Mucosa of stomach (tissue), 1 donor: Measurements from ENCODE around the gene POLD3.

Source experiments
- H3K27me3 ChIP-seq: one replicate; pipeline ENCODE4 v1.7.0; 2013; ENCODE audit warnings: mild to moderate bottlenecking, low read length; ENCODE audit not compliant: control insufficient read depth, insufficient read depth
- H3K36me3 ChIP-seq: one replicate; pipeline ENCODE4 v1.7.0; 2013; ENCODE audit warnings: low read length; ENCODE audit not compliant: control insufficient read depth, insufficient read depth
- H3K4me1 ChIP-seq: one replicate; pipeline ENCODE4 v1.7.0; 2013; ENCODE audit warnings: mild to moderate bottlenecking, low read length; ENCODE audit not compliant: control insufficient read depth, insufficient read depth
- H3K4me3 ChIP-seq: one replicate; pipeline ENCODE4 v1.7.0; 2013; ENCODE audit warnings: low read length
- H3K9ac ChIP-seq: one replicate; pipeline ENCODE4 v1.7.0; 2013; ENCODE audit warnings: mild to moderate bottlenecking, low read length, moderate library complexity
- H3K9me3 ChIP-seq: one replicate; pipeline ENCODE4 v1.7.0; 2013; ENCODE audit warnings: mild to moderate bottlenecking, low read length, moderate library complexity; ENCODE audit not compliant: control insufficient read depth
- donor health status: Pancreatic carcinoma.

Gene POLD3

DNA sequence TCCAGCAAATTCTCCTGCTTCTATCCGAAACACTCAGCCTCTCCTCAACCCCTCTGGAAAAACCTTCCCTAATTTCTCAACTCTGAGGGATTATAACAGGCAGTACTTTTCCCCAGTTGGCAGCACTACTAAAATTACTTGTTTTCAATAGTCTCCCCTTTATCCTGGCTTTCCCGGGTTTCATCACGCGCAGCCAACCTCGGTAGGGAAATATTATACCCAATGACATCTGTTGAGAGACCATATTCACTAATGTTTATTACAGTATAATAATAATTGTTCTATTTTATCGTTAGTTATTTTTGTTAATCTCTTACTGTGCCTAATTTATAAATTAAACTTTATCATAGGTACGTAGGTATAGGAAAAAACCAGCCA is 330 bp upstream of the POLD3 start:
- Histone ChIP-seq H3K4me3 (peak overlapping the region; percentile 92), H3K27me3 (no peaks in the 10 kb centered on the region), H3K36me3 (no peaks in the 10 kb centered on the region), H3K9ac (peak overlapping the region; percentile 78), H3K4me1 (peaks cover 15% of the 10 kb centered on the region), H3K9me3 (no peaks in the 10 kb centered on the region)

DNA sequence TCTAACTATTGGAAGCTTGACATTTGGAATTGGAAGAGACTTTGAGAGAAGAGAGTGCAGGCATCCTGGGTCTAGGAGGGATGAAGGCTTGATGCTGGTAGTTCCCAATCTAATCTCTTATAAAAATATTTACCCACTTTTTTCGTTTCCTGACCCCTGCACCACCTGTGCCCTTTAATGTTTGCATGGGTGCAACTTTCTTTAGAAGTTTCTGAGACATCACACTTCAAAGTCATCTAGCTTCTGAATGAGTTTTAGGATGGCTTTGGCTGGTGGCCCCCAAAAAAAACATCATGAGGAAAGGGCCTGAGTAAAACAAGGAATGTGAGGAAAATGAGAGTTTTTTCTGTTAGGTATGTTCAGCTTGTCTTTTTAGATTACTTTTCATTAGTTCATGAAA is 1.1 kb downstream of the POLD3 start:
- peaks cover 15% of the 10 kb centered on the region for H3K4me1 ChIP-seq
- H3K36me3 ChIP-seq = no peaks in the 10 kb centered on the region
- no peaks in the 10 kb centered on the region for H3K9me3 ChIP-seq
- peak overlapping the region; percentile 92 for H3K4me3 ChIP-seq
- peak overlapping the region; percentile 78 for H3K9ac ChIP-seq
- no peaks in the 10 kb centered on the region for H3K27me3 ChIP-seq

DNA sequence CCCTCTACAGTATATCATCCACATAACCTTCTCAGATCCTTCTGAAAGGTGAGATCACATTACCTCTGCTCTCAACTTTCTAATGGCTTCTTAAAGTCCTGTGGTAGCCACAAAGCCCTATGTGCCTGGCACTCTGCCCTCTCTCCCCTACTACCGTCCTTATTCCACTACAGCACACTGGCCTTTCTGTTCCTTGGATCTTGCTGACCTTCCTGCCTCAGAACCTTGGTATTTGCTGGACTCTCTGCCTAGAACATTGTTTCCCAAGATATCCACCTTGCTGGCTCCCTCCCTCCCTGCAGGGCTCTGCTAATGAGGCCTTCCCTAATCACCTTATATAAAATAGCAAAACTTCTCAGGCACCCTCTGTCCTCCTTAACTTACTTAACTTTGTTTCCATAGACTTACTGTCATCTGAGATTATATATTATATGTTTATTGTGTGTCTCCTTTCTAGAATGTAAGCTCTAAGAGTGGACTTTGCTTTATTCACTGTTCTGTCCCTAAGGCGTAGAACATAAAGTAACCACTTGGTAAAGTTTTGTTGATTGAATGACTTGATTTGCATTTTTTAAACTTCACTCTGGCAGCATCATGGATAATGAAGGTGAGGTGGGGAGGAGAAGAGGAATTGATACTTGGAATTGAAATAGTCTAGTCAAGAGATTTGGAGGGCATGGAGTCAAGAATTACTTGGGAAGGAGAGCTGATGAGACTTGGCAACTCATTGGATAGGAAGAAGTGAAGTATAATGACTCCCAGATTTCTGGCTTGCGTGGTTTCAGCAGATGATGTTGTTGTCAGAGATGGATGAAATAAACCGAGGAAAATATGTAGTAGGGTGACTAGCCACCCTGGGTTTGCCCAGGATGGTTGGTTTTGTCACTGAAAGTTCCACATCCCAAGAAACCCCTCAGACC is 10.5 kb downstream of the POLD3 start:
- no peaks in the 10 kb centered on the region for H3K27me3 ChIP-seq
- no peaks in the 10 kb centered on the region for H3K36me3 ChIP-seq
- peaks cover 4% of the 10 kb centered on the region for H3K4me1 ChIP-seq
- H3K4me3 ChIP-seq = no peak overlapping the region
- no peaks in the 10 kb centered on the region for H3K9me3 ChIP-seq
- H3K9ac ChIP-seq = no peak overlapping the region

DNA sequence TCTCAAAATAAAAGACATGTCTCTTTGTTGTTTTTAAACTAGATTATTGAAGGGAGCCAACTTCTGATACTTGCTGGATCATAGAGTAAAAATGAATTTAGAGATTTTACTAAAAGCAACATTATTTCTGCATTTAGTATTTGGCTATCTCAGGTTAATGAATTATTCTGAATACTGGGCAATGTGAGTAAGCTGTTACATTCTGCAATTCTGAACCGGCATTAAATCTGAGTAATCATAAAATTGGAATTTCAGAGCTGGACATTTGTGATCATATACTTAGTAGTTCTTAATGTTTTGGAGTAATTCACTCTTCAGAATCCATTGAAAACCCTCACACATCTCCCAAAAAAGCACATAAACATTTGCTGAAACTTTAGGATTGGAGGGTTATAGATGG is 11.5 kb downstream of the POLD3 start:
- Histone ChIP-seq H3K4me3 (no peak overlapping the region), H3K27me3 (no peaks in the 10 kb centered on the region), H3K36me3 (no peaks in the 10 kb centered on the region), H3K4me1 (peaks cover 4% of the 10 kb centered on the region), H3K9me3 (no peaks in the 10 kb centered on the region), H3K9ac (no peak overlapping the region)

DNA sequence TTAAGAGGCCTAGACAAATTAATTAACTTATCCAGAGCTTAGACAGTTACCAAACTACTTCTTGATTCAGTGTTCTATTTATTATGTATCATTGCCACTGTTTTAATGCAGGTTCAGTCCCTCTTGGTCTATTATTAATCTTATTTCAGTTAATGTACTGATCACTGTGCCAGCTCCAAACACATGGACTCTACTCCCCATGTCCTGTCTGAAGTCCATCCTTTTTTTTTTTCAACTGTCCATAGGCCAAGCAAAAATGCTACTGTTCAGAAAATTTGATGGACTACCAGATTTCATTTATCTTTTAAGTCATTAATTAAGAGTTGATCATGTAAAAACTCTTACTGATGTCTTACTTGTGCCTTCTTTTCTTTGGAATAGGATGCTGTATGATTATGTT is 11.9 kb downstream of the POLD3 start:
- no peaks in the 10 kb centered on the region for H3K36me3 ChIP-seq
- no peak overlapping the region for H3K4me3 ChIP-seq
- no peak overlapping the region for H3K9ac ChIP-seq
- H3K4me1 ChIP-seq = peaks cover 4% of the 10 kb centered on the region
- no peaks in the 10 kb centered on the region for H3K27me3 ChIP-seq
- H3K9me3 ChIP-seq = no peaks in the 10 kb centered on the region

DNA sequence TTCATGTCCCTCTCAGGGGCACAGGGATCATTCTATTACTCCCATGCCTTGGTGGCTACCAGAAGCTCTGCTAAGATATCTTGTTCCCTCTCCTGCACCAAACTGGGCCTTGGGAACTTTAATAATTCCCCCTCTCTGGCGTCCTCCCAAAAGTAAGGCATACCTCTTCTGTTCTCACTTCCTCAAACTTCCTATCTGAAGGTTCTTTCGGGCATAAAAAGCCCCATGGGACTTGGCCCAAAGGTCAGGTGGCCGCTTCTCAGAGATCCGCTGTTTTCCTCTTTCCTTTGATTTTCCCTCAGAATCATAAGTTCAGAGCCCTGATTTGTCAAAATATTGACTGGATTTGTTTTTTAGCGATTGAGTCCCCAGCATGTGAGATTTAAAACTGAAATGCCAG is 13.0 kb downstream of the POLD3 start:
- Histone ChIP-seq H3K9me3 (no peaks in the 10 kb centered on the region), H3K4me1 (peaks cover 4% of the 10 kb centered on the region), H3K27me3 (no peaks in the 10 kb centered on the region), H3K4me3 (no peak overlapping the region), H3K36me3 (no peaks in the 10 kb centered on the region), H3K9ac (no peak overlapping the region)

DNA sequence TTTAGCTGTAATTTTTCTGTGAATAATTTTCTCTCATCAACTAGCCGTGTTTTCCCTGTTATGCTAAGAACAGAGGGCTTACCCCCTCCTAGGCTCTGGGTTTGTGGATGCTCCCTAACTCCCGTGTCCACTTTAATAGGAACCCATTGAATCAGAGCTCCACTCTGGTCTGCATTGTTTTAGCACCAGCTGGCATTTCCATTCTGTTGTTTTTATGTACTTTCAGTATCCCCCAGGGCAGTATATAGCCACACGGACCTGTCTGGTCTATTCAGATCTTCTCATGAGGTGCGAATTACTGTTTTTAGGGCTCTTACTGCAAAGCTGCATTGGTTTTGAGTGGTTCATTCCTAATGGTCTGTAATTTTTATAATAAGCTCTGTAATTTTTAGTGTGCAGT is 16.0 kb downstream of the POLD3 start:
- Histone ChIP-seq H3K27me3 (no peaks in the 10 kb centered on the region), H3K4me1 (no peaks in the 10 kb centered on the region), H3K9ac (no peak overlapping the region), H3K36me3 (no peaks in the 10 kb centered on the region), H3K4me3 (no peak overlapping the region), H3K9me3 (no peaks in the 10 kb centered on the region)

DNA sequence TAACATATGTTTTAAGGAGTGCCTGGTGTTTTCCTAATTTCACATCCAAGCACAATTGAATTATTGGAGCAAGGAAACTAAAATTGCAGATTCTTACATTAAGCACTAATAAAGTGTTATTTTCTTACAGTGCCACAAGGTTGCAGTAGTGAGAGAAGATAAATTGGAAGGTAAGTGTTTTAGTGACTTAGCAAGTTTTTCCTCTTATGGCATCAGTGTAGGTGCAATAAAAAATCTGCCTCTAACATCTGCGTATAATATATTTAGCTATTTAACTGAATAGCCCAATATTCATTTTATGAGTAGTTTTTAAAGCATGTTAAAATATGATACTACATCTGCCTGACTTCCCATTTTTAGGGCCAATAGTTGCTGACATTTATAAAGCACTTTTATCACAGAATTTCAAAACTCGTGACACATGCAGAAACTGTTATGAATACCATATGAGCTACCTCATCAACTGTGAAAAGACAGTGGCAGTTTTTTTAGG is 19.0 kb downstream of the POLD3 start:
- Histone ChIP-seq H3K27me3 (no peaks in the 10 kb centered on the region), H3K36me3 (no peaks in the 10 kb centered on the region), H3K4me3 (no peak overlapping the region), H3K4me1 (peaks cover 3% of the 10 kb centered on the region), H3K9me3 (no peaks in the 10 kb centered on the region), H3K9ac (no peak overlapping the region)

DNA sequence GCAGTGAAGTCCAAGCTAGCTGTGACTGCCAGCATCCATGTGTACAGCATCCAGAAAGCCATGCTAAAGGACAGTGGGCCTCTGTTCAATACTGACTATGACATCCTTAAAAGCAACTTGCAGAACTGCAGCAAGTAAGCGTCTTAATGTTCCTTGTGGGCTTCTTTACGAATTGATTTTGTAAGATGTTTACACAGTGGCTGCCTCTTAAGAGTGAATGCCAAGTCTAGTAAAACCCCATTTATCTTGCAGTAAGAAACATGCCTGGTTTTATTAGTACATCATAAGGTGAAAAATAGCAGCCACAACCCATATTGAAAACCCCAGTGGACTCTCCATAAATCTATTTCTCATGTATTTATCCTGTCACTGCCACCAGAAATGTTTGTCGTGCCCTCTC is 20.5 kb downstream of the POLD3 start:
- Histone ChIP-seq H3K9me3 (no peaks in the 10 kb centered on the region), H3K36me3 (no peaks in the 10 kb centered on the region), H3K27me3 (no peaks in the 10 kb centered on the region), H3K9ac (no peak overlapping the region), H3K4me1 (peaks cover 3% of the 10 kb centered on the region), H3K4me3 (no peak overlapping the region)

DNA sequence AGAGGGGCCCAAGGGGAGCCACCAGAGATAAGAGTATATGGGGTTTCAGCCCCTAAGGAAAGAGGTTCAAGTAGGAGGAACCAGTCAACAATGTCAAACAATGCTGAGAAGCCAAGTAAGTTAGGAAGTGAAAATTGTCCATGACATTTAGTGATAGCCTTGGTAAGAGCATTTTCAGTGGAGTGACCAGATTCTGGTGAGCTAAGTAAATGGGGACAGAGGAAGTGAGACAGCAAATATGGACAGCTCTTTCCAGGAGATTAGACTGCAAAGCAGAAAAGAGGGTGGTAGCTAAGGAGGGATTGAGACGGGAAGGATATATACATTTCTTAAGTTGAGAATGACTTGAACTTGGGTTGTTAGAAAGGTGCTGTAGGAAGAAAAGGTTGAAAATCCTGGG is 22.9 kb downstream of the POLD3 start:
- no peaks in the 10 kb centered on the region for H3K9me3 ChIP-seq
- no peak overlapping the region for H3K4me3 ChIP-seq
- no peaks in the 10 kb centered on the region for H3K27me3 ChIP-seq
- no peaks in the 10 kb centered on the region for H3K36me3 ChIP-seq
- peaks cover 3% of the 10 kb centered on the region for H3K4me1 ChIP-seq
- no peak overlapping the region for H3K9ac ChIP-seq

DNA sequence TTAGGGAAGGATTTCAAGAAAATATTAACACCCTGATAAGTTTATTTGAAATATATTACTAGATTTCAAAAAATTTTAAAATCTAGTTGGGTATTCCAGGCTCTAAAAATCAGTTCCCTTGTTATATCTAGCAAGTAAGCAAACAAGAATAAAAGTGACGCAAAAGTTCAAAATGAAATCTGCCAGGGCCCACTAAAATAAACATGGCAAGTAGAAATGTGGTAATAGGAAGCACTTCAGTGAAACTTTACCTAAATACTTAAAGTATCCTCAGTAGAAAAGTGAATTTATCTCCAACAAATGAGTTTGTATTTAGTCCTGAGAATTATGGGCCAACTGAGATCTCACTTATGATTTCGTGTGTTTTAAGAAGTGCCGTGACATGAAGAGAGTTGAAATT is 23.6 kb downstream of the POLD3 start:
- no peak overlapping the region for H3K9ac ChIP-seq
- H3K4me1 ChIP-seq = peaks cover 3% of the 10 kb centered on the region
- H3K9me3 ChIP-seq = no peaks in the 10 kb centered on the region
- H3K27me3 ChIP-seq = no peaks in the 10 kb centered on the region
- no peak overlapping the region for H3K4me3 ChIP-seq
- no peaks in the 10 kb centered on the region for H3K36me3 ChIP-seq

DNA sequence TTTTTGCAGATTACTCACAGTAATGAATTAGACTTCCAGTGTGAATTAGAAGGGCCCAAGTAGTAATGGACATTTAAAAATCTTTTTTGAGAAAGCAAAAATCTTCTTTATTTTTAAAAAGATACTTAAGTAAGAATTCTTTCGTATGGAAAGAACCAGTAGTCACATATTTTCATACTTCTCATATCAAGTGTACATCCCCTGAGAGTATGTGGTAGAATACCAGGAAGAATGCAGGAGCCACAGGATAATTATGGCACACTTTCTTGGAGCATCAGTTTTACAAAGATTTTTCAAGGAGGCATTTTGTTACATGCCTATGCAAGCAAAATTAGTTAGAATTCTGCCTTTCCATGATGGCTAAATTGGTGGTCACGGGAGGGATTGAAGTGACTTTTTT is 28.1 kb downstream of the POLD3 start:
- H3K36me3 ChIP-seq = no peaks in the 10 kb centered on the region
- no peaks in the 10 kb centered on the region for H3K9me3 ChIP-seq

More for the DNA sequence above, 28.1 kb downstream of the POLD3 start:
- Histone ChIP-seq H3K4me1 (peaks cover 3% of the 10 kb centered on the region), H3K27me3 (no peaks in the 10 kb centered on the region), H3K4me3 (no peak overlapping the region), H3K9ac (no peak overlapping the region)
